ENCODE measurements around the gene NKAIN2. TPM values are rescaled to one million over a fixed set of nuclear protein-coding genes. Genes with fewer than 3 reads are reported as not detected.
"Not testable (repeated sequence)": the region's sequence is repeated elsewhere in the genome, so short reads cannot be mapped to it uniquely, and the experiment has no call there.

The NKAIN2 gene
- total and polyA plus RNA-seq, 8 donors = 0.02 to 0.09 TPM; not detected in 6

GRCh38 chr6:124459268-124459667 is 655.6 kb downstream of the NKAIN2 start:
- H3K4me1 ChIP-seq = no peaks in the 10 kb centered on the region
- intact Hi-C loops (cut with DNase I) = no loop called here
- no peak for ATAC-seq
- H3K36me3 ChIP-seq = no peaks in the 10 kb centered on the region
- H3K27ac ChIP-seq = no peak overlapping the region
- no peak for TF ChIP-seq CTCF (IDR thresholded peaks at IDR 0.05)
- no peaks in the 10 kb centered on the region for H3K27me3 ChIP-seq
- no peak overlapping the region for H3K4me3 ChIP-seq
- whole genome bisulfite sequencing, 2 donors = 68 to 77% methylated on average over 2 of the region's 2 CpGs
- DNase-seq = no peak
- FAIRE-seq = no peak
- no peaks in the 10 kb centered on the region for H3K9me3 ChIP-seq

- H3K27me3 ChIP-seq = no peaks in the 10 kb centered on the region
- no peak overlapping the region for H3K4me3 ChIP-seq
- no peaks in the 10 kb centered on the region for H3K4me1 ChIP-seq
- intact Hi-C loops (cut with DNase I) = no loop called here
- H3K9me3 ChIP-seq = no peaks in the 10 kb centered on the region
- no peak overlapping the region for H3K27ac ChIP-seq
- ATAC-seq (no peak), FAIRE-seq (no peak), DNase-seq (no peak)
- WGBS, 2 donors = 56 to 67% methylated on average over 3 of the region's 3 CpGs
- no peaks in the 10 kb centered on the region for H3K36me3 ChIP-seq
- TF ChIP-seq CTCF (IDR thresholded peaks at IDR 0.05) = no peak
Measured at GRCh38 chr6:124462750-124463149, 659.1 kb downstream of the NKAIN2 start.

GRCh38 chr6:124463271-124463670 is 659.6 kb downstream of the NKAIN2 start:
- H3K27ac ChIP-seq = no peak overlapping the region
- H3K9me3 ChIP-seq = no peaks in the 10 kb centered on the region
- H3K4me1 ChIP-seq = no peaks in the 10 kb centered on the region
- H3K27me3 ChIP-seq = no peaks in the 10 kb centered on the region
- DNase-seq (no peak), FAIRE-seq (no peak), ATAC-seq (no peak)
- TF ChIP-seq CTCF (IDR thresholded peaks at IDR 0.05) = no peak
- H3K36me3 ChIP-seq = no peaks in the 10 kb centered on the region
- 51 to 64% methylated on average over 3 of the region's 3 CpGs for WGBS, 2 donors
- no peak overlapping the region for H3K4me3 ChIP-seq
- intact Hi-C loops (cut with DNase I) = no loop called here

GRCh38 chr6:124464600-124464999 is 660.9 kb downstream of the NKAIN2 start:
- H3K4me3 ChIP-seq; intact Hi-C loops (cut with DNase I); DNase-seq; ATAC-seq; H3K27ac ChIP-seq; H3K9me3 ChIP-seq; H3K27me3 ChIP-seq; H3K4me1 ChIP-seq; H3K36me3 ChIP-seq; FAIRE-seq: not testable (repeated sequence)
- WGBS, 2 donors = 53 to 65% methylated on average over 2 of the region's 2 CpGs

GRCh38 chr6:124466949-124467348 is 663.3 kb downstream of the NKAIN2 start:
- no peak for TF ChIP-seq CTCF (IDR thresholded peaks at IDR 0.05)
- Histone ChIP-seq H3K27ac (no peak overlapping the region), H3K4me1 (no peaks in the 10 kb centered on the region), H3K27me3 (no peaks in the 10 kb centered on the region), H3K9me3 (no peaks in the 10 kb centered on the region), H3K36me3 (no peaks in the 10 kb centered on the region), H3K4me3 (no peak overlapping the region)
- intact Hi-C loops (cut with DNase I) = no loop called here
- ATAC-seq (no peak), FAIRE-seq (no peak), DNase-seq (no peak)
- WGBS, 2 donors = 63 to 73% methylated on average over 2 of the region's 2 CpGs

- TF ChIP-seq CTCF (IDR thresholded peaks at IDR 0.05) = no peak
- Histone ChIP-seq H3K9me3 (no peaks in the 10 kb centered on the region), H3K4me3 (no peak overlapping the region), H3K27me3 (no peaks in the 10 kb centered on the region), H3K27ac (no peak overlapping the region), H3K36me3 (no peaks in the 10 kb centered on the region), H3K4me1 (no peaks in the 10 kb centered on the region)
- no peak for DNase-seq
- intact Hi-C loops (cut with DNase I) = no loop called here
- FAIRE-seq = no peak
- WGBS, 2 donors = 62 to 79% methylated on average over 1 of the region's 1 CpG
- no peak for ATAC-seq
Measured at GRCh38 chr6:124467366-124467765, 663.7 kb downstream of the NKAIN2 start.
